Stimulated activated CD8-positive, alpha-beta memory T cell treated with anti-CD3 and anti-CD28 coated beads, Interleukin-7, amount 100 ng/mL, for 24 hours (primary cell): ENCODE measurements around the gene FAM83D.
A peak's percentile ranks its signal among the peaks of the same experiment; 100 is the strongest.
"Not testable (repeated sequence)": the region's sequence is repeated elsewhere in the genome, so short reads cannot be mapped to it uniquely, and the experiment has no call there.

Experiments used
- DNase-seq: peaks from one replicate; pipeline ENCODE4 v3.0.0-alpha.2; 2020; ENCODE audit warnings: low read depth

FAM83D gene

GRCh38 chr20:38968090-38968489, 41.9 kb downstream of the FAM83D start:
- no peak for DNase-seq

GRCh38 chr20:38969708-38970107, 43.5 kb downstream of the FAM83D start:
- DNase-seq: no peak

GRCh38 chr20:38970302-38970701, 44.1 kb downstream of the FAM83D start:
- no peak for DNase-seq

- no peak for DNase-seq
These were observed 46.9 kb downstream of the FAM83D start for GRCh38 chr20:38973107-38973506.

GRCh38 chr20:38973645-38974044, 47.4 kb downstream of the FAM83D start:
- no peak for DNase-seq

- no peak for DNase-seq
These were observed 49.4 kb downstream of the FAM83D start for GRCh38 chr20:38975539-38976120.

- no peak for DNase-seq
These were observed 53.2 kb downstream of the FAM83D start for GRCh38 chr20:38979434-38979833.

- no peak for DNase-seq
These were observed 53.6 kb downstream of the FAM83D start for GRCh38 chr20:38979842-38980241.

GRCh38 chr20:38982291-38982690, 56.1 kb downstream of the FAM83D start:
- DNase-seq: no peak

- DNase-seq: no peak
These were observed 58.8 kb downstream of the FAM83D start for GRCh38 chr20:38985060-38985459.

- no peak for DNase-seq
These were observed 59.5 kb downstream of the FAM83D start for GRCh38 chr20:38985603-38986170.

- no peak for DNase-seq
These were observed 60.4 kb downstream of the FAM83D start for GRCh38 chr20:38986663-38987062.

GRCh38 chr20:38987777-38988176, 61.6 kb downstream of the FAM83D start:
- no peak for DNase-seq

- DNase-seq: no peak
These were observed 64.5 kb downstream of the FAM83D start for GRCh38 chr20:38990728-38991127.

- DNase-seq: no peak
These were observed 65.8 kb downstream of the FAM83D start for GRCh38 chr20:38991814-38992704.

- no peak for DNase-seq
These were observed 69.4 kb downstream of the FAM83D start for GRCh38 chr20:38995536-38996044.

GRCh38 chr20:38996866-38997265, 70.6 kb downstream of the FAM83D start:
- DNase-seq: not testable (repeated sequence)

- DNase-seq: peak; percentile 43
These were observed 71.4 kb downstream of the FAM83D start for GRCh38 chr20:38997622-38998021.

GRCh38 chr20:38999217-38999616, 73.0 kb downstream of the FAM83D start:
- no peak for DNase-seq

GRCh38 chr20:38999965-39000910, 74.0 kb downstream of the FAM83D start:
- no peak for DNase-seq
